ENCODE data around the gene LTB4R.

DNA sequence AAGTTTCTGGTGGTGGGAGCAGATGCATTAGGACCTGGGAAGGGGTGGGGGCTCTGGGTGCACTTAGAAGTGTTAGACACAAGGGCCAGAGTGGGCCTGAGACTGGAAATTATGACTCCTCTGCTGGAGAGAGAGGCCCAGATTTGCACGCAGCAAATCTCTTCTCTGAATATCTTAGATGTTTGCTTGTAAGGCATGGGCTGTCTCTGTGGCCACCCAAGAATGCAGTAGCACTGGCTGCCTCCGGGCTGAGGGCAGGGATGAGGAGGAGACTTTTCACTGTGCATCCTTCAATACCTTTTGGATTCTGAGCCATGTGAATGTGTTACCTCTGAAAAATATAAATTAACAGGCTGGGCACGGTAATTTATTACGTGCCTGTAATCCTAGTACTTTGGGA lies 26.0 kb upstream of the LTB4R start:
- TF ChIP-seq, protein P1, sequence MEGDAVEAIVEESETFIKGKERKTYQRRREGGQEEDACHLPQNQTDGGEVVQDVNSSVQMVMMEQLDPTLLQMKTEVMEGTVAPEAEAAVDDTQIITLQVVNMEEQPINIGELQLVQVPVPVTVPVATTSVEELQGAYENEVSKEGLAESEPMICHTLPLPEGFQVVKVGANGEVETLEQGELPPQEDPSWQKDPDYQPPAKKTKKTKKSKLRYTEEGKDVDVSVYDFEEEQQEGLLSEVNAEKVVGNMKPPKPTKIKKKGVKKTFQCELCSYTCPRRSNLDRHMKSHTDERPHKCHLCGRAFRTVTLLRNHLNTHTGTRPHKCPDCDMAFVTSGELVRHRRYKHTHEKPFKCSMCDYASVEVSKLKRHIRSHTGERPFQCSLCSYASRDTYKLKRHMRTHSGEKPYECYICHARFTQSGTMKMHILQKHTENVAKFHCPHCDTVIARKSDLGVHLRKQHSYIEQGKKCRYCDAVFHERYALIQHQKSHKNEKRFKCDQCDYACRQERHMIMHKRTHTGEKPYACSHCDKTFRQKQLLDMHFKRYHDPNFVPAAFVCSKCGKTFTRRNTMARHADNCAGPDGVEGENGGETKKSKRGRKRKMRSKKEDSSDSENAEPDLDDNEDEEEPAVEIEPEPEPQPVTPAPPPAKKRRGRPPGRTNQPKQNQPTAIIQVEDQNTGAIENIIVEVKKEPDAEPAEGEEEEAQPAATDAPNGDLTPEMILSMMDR (IDR thresholded peaks at IDR 0.05 in 8 of 11, conservative IDR thresholded peaks at IDR 0.05 in 3 of 11): no peak
- no peak for TF ChIP-seq POLR2A (IDR thresholded peaks at IDR 0.05)

All from spleen (tissue), 7 donors.